HG02884 (cell line): Measurements from ENCODE around the gene TPSG1.
"Not testable (repeated sequence)": the region's sequence is repeated elsewhere in the genome, so short reads cannot be mapped to it uniquely, and the experiment has no call there.

Experiments used
- ATAC-seq: cut with Tn5 transposase; IDR thresholded peaks from one replicate; pipeline ENCODE4 v1.9.1; 2021; ENCODE audit warnings: mild to moderate bottlenecking, moderate library complexity; ENCODE audit not compliant: unreplicated experiment

The TPSG1 gene

GRCh38 chr16:1198671-1199346 lies 26.3 kb downstream of the TPSG1 start:
- ATAC-seq = not testable (repeated sequence)

GRCh38 chr16:1198194-1198593 lies 26.9 kb downstream of the TPSG1 start:
- ATAC-seq = no peak

- ATAC-seq = no peak
Observed at GRCh38 chr16:1197237-1197866, 27.7 kb downstream of the TPSG1 start.

GRCh38 chr16:1196494-1196893 lies 28.6 kb downstream of the TPSG1 start:
- no peak for ATAC-seq

- no peak for ATAC-seq
Observed at GRCh38 chr16:1195393-1195666, 29.7 kb downstream of the TPSG1 start.

GRCh38 chr16:1194665-1195392 lies 30.2 kb downstream of the TPSG1 start:
- no peak for ATAC-seq

GRCh38 chr16:1193825-1194581 lies 31.1 kb downstream of the TPSG1 start:
- no peak for ATAC-seq

- no peak for ATAC-seq
Observed at GRCh38 chr16:1193143-1193824, 31.8 kb downstream of the TPSG1 start.

GRCh38 chr16:1192384-1193073 lies 32.5 kb downstream of the TPSG1 start:
- no peak for ATAC-seq

GRCh38 chr16:1190789-1191188 lies 34.3 kb downstream of the TPSG1 start:
- ATAC-seq = not testable (repeated sequence)

GRCh38 chr16:1189455-1189854 lies 35.6 kb downstream of the TPSG1 start:
- ATAC-seq = no peak

- no peak for ATAC-seq
Observed at GRCh38 chr16:1188432-1189189, 36.5 kb downstream of the TPSG1 start.

GRCh38 chr16:1185460-1186207 lies 39.4 kb downstream of the TPSG1 start:
- not testable (repeated sequence) for ATAC-seq

- ATAC-seq = no peak
Observed at GRCh38 chr16:1184980-1185379, 40.1 kb downstream of the TPSG1 start.

- no peak for ATAC-seq
Observed at GRCh38 chr16:1184156-1184868, 40.8 kb downstream of the TPSG1 start.

GRCh38 chr16:1182950-1183907 lies 41.8 kb downstream of the TPSG1 start:
- ATAC-seq = no peak

GRCh38 chr16:1182316-1182671 lies 42.8 kb downstream of the TPSG1 start:
- ATAC-seq = no peak
